GM12865 (cell line): ENCODE data around the gene WDR72.

Source experiments
- DNase-seq: peaks from one replicate; pipeline ENCODE4 v3.0.0; 2010; ENCODE audit warnings: low read depth
- H3K4me3 ChIP-seq: 2 replicates; pipeline ENCODE4 v1.5.1; 2011; ENCODE audit warnings: mild to moderate bottlenecking, low read depth, low read length, control low read depth
- TF ChIP-seq, protein P1 (sequence below): IDR thresholded peaks from 2 replicates; pipeline ENCODE4 v1.5.1; 2011; ENCODE audit warnings: low read length, control low read depth, low read depth, inconsistent platforms; ENCODE audit not compliant: insufficient read depth; ENCODE audit errors: missing control alignments

The WDR72 gene

DNA sequence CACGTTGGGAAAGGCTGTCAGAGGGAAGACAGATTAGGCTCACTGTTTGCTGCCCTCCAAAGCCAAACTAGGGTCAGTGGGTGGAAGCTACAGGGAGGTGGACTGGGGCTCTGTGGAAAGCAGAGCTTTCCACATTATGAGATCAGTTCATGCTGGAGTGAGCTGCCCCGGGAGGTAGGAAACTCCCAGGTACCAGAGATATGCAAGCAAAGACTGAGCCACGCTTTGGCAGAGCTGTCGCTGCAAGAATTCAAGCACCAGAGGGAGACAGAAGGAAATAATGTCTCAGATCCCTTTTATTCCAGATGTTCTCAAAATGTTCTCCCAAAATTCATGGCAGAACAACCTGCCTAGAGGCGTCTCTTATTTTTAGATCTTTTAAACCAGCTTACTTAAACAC lies 286.6 kb downstream of the WDR72 start:
- no peak overlapping the region for H3K4me3 ChIP-seq
- no peak for DNase-seq
- TF ChIP-seq, protein P1, sequence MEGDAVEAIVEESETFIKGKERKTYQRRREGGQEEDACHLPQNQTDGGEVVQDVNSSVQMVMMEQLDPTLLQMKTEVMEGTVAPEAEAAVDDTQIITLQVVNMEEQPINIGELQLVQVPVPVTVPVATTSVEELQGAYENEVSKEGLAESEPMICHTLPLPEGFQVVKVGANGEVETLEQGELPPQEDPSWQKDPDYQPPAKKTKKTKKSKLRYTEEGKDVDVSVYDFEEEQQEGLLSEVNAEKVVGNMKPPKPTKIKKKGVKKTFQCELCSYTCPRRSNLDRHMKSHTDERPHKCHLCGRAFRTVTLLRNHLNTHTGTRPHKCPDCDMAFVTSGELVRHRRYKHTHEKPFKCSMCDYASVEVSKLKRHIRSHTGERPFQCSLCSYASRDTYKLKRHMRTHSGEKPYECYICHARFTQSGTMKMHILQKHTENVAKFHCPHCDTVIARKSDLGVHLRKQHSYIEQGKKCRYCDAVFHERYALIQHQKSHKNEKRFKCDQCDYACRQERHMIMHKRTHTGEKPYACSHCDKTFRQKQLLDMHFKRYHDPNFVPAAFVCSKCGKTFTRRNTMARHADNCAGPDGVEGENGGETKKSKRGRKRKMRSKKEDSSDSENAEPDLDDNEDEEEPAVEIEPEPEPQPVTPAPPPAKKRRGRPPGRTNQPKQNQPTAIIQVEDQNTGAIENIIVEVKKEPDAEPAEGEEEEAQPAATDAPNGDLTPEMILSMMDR = no peak

DNA sequence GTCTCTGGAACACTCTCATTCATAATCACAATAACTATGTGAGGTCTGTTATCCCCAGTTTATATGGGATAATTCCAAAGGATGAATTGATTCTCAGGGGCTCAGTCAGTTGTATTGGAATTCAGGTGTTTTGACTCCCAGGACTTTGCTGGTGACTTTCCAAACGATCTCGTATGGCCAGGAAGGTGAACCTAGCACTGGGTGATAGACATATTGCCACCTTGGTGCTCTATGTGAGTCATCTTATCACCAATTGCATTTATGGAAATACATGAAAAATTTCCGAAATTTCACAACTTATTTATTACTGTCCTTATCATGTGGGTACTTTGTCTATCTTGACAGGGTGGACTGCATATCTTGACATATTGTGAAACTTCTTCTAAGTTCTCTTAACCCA lies 287.3 kb downstream of the WDR72 start:
- TF ChIP-seq, protein P1 = no peak
- no peak for DNase-seq
- H3K4me3 ChIP-seq = no peak overlapping the region

DNA sequence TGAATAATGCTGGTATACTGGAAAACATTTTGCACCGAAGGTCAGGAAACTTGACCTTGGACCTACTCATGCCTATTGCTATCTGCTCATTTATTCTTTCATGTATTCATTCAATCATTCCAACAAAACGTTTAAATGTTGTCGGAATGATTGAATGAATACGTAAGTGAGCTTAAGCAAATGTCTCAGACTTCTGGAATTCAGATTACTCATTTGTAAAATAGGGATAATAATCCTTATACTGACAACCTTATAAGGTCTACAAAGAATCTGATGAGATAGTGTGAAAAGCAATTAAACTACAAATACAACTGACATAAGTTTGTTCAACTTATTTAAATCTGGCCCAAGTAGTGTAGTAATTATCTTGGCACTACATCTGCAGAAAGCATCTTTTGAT lies 288.7 kb downstream of the WDR72 start:
- TF ChIP-seq, protein P1 = no peak
- no peak for DNase-seq
- no peak overlapping the region for H3K4me3 ChIP-seq

DNA sequence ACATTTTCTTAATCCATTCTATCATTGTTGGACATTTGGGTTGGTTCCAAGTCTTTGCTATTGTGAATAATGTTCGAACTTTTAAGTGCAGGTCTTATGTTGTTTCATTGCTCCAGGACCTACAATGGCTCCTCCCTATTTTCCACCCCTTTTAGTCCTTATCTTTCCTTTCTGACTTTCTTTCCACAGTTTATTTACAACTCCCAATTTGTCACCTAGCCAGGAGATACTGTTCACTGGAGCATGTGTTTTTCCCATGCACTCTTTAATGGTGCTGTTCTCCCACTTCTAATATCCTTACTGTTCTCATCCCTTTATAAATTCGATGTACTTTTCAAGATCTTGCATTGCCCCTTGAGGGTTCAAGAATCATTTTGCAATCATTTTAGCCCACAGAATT lies 290.0 kb downstream of the WDR72 start:
- no peak for DNase-seq
- no peak overlapping the region for H3K4me3 ChIP-seq
- TF ChIP-seq, protein P1 = no peak
